HG03432 (cell line): ENCODE data around the gene KDM7A.
"Not testable (repeated sequence)": the region's sequence is repeated elsewhere in the genome, so short reads cannot be mapped to it uniquely, and the experiment has no call there.

ENCODE experiments used
- ATAC-seq: cut with Tn5 transposase; IDR thresholded peaks from one replicate; pipeline ENCODE4 v1.9.1; 2021; ENCODE audit warnings: mild to moderate bottlenecking, moderate library complexity; ENCODE audit not compliant: unreplicated experiment

Gene KDM7A

GRCh38 chr7:140162081-140162480 is 14.7 kb downstream of the KDM7A start:
- not testable (repeated sequence) for ATAC-seq

- ATAC-seq = no peak
Observed at GRCh38 chr7:140161047-140161446, 15.7 kb downstream of the KDM7A start.

GRCh38 chr7:140160308-140160707 is 16.5 kb downstream of the KDM7A start:
- ATAC-seq = no peak

- no peak for ATAC-seq
Observed at GRCh38 chr7:140159497-140159896, 17.3 kb downstream of the KDM7A start.

GRCh38 chr7:140156460-140157080 is 20.2 kb downstream of the KDM7A start:
- ATAC-seq = no peak

GRCh38 chr7:140155428-140155827 is 21.4 kb downstream of the KDM7A start:
- no peak for ATAC-seq

- ATAC-seq = no peak
Observed at GRCh38 chr7:140153666-140154161, 23.1 kb downstream of the KDM7A start.

- no peak for ATAC-seq
Observed at GRCh38 chr7:140146574-140146973, 30.2 kb downstream of the KDM7A start.

GRCh38 chr7:140145709-140146108 is 31.1 kb downstream of the KDM7A start:
- no peak for ATAC-seq

- no peak for ATAC-seq
Observed at GRCh38 chr7:140144821-140145220, 32.0 kb downstream of the KDM7A start.

GRCh38 chr7:140143997-140144396 is 32.8 kb downstream of the KDM7A start:
- ATAC-seq = no peak

GRCh38 chr7:140142031-140142430 is 34.8 kb downstream of the KDM7A start:
- ATAC-seq = no peak

GRCh38 chr7:140141256-140141655 is 35.5 kb downstream of the KDM7A start:
- ATAC-seq = no peak

- no peak for ATAC-seq
Observed at GRCh38 chr7:140137078-140137477, 39.7 kb downstream of the KDM7A start.

- ATAC-seq = no peak
Observed at GRCh38 chr7:140136073-140136472, 40.7 kb downstream of the KDM7A start.

- ATAC-seq = no peak
Observed at GRCh38 chr7:140134039-140134438, 42.7 kb downstream of the KDM7A start.

GRCh38 chr7:140127360-140128127 is 49.2 kb downstream of the KDM7A start:
- ATAC-seq = no peak

GRCh38 chr7:140126435-140127034 is 50.2 kb downstream of the KDM7A start:
- ATAC-seq = no peak

- no peak for ATAC-seq
Observed at GRCh38 chr7:140122965-140123364, 53.8 kb downstream of the KDM7A start.

- no peak for ATAC-seq
Observed at GRCh38 chr7:140121326-140121725, 55.5 kb downstream of the KDM7A start.

GRCh38 chr7:140114817-140115216 is 62.0 kb downstream of the KDM7A start:
- not testable (repeated sequence) for ATAC-seq

- ATAC-seq = not testable (repeated sequence)
Observed at GRCh38 chr7:140108777-140109176, 68.0 kb downstream of the KDM7A start.
